Forelimb muscle (tissue), 1 donor: ENCODE measurements around the gene ATP6AP1. TPM values are rescaled to one million over a fixed set of nuclear protein-coding genes. Genes with fewer than 3 reads are reported as not detected.
A peak's percentile ranks its signal among the peaks of the same experiment; 100 is the strongest.
"Not testable (repeated sequence)": the region's sequence is repeated elsewhere in the genome, so short reads cannot be mapped to it uniquely, and the experiment has no call there.

Experiments
- DNase-seq: peaks from one replicate; pipeline ENCODE4 v3.0.0-alpha.2; 2013; ENCODE audit warnings: low read depth
- polyA plus RNA-seq: library from polyadenylated mRNA; unstranded; fragments of 120-200 nt; gene quantifications from one replicate; pipeline ENCODE4 v1.2.1, GENCODE V29; 2013; ENCODE audit not compliant: insufficient read length

ATP6AP1 gene
- 55.2 TPM for polyA plus RNA-seq

GRCh38 chrX:154428176-154429171 is at the start of gene ATP6AP1:
Gene ATP6AP1 (plus strand): TSS chrX:154428677. CDS start chrX:154428693, 16 bp downstream.
- peak; percentile 72 for DNase-seq

DNA sequence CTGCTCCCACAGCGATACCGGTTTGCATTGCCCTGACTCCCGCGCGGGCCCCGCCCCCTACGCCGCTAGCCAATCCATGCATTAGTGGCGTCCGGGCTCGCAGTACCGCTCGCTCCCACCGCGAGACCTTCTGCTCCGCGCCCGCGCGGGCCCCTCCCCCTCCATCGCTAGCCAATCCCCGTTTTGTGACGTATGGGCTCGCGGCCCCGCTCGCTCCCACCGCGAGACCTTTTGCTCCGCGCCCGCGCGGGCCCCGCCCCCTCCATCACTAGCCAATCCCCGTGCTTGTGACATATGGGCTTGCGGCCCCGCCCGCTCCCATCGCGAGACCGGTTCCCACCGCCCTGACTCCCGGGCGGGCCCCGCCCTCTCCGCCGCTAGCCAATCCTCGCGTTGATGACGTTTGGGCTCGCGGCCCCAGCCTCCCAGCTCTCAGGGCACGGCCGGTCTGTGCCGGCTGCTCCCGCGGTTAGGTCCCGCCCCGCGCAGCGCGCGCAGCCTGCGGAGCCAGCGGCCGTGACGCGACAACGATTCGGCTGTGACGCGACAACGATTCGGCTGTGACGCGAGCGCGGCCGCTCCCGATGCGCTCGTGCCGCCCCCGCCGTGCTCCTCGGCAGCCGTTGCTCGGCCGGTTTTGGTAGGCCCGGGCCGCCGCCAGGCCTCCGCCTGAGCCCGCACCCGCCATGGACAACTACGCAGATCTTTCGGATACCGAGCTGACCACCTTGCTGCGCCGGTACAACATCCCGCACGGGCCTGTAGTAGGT is 49.5 kb upstream of the ATP6AP1 start, which contains the start of gene EMD:
EMD (plus strand) TSS at position 497 of the 770 bp plus-strand sequence; CDS start at position 687, 190 bp downstream.
- DNase-seq: peak; percentile 86

- DNase-seq: no peak
Observed at GRCh38 chrX:154379569-154379951, 48.9 kb upstream of the ATP6AP1 start.

DNA sequence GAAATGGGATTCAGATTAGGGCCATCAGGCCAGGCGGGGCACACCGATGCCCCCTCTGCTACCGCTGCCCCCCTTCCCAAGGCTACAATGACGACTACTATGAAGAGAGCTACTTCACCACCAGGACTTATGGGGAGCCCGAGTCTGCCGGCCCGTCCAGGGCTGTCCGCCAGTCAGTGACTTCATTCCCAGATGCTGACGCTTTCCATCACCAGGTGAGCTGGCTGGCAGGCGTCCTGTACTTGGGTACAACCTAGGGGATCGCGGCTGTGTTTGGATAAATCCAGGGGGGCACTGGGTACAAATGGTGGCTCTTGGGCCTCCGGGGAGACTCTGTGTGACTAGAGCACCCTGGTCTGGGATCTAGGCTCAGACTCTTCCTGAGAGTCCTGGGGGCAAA is 48.3 kb upstream of the ATP6AP1 start:
- DNase-seq: no peak

GRCh38 chrX:154380787-154381186 is 47.7 kb upstream of the ATP6AP1 start:
- DNase-seq: no peak

GRCh38 chrX:154381271-154381670 is 47.2 kb upstream of the ATP6AP1 start:
- DNase-seq: no peak

GRCh38 chrX:154382483-154383069 is 45.9 kb upstream of the ATP6AP1 start:
- DNase-seq: no peak

DNA sequence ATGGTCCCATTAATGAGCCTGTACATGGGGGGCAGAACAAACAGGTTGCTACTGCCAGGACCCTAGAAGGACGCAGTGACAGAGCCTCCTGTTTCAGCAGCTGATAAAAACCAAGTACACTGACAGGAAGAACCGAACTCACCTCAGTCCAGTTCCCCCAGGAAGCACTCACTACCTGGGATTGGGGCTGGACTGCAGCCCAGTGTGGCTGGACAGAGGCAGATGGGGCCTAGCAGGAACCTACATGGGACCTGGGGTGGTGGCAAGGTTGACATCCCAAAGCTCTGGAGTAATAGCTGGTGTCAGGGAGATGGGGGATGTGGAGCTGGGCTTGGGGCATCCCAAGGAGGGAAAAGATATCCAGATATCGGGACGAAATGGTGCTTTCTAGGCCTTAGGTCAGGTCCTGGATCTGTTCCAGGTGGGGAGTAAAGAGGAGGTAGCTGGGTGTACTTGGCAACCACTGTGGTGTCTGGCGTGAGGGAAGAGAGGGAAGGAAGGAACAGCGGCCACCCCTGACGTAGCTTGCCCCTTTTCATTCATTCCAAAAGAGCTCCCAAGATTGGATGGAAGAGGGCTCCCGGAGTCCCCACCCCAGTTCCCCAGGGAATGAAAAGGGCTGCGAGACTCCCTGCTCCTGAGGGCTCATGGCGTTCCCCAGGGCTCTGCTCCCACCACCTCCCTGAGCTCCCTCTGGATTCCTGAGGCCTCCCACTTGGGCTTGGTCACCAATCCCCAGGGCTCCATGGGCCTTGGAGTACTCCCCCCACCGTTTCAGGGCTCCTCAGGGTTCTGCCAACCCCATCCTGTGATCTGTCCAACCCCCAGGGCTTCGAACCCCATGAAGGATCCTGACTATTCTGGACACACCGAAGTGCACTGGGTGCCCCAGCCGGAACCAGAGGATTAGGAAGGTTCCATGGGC is 44.9 kb upstream of the ATP6AP1 start:
- no peak for DNase-seq

GRCh38 chrX:154384284-154384892 is 44.1 kb upstream of the ATP6AP1 start:
- no peak for DNase-seq

DNA sequence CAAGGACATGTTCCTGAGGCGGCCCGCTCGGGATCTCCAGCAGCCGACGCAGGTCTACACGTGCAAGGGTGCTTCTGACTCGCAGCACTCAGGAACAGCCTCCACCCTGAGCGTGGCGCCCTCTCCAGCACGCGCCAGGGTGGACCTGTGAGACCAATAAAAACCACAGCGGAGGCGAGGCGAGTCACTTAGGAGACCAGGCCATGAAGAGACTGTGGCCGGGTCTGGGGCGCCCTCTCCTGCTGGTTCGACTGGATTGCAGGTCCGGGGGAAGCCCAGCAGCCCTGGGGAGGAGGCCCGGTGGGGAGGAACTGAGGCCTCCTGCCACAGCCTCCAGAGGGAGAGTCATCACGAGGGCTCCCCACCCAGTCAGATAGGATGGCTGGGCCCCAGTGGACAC is 40.4 kb upstream of the ATP6AP1 start:
- not testable (repeated sequence) for DNase-seq

DNA sequence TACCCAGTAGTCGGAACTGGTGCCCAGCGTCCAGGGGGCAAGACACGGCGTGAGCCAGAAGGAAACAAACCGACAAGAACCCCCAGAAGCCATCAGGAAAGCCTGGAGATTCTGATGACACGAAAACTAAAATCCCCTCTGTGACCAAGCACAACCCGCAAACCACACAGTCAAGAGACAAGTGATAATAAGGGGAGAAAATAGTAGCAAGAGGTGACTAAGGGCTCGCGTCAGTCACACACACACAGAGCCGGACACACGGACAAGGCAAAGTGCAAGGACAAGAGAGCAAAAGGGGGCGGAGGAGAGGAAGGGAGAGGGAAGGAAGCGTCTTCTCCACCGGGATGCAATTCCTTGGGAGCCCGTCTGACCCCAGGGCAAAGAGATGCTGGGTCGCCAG is 39.8 kb upstream of the ATP6AP1 start:
- not testable (repeated sequence) for DNase-seq

DNA sequence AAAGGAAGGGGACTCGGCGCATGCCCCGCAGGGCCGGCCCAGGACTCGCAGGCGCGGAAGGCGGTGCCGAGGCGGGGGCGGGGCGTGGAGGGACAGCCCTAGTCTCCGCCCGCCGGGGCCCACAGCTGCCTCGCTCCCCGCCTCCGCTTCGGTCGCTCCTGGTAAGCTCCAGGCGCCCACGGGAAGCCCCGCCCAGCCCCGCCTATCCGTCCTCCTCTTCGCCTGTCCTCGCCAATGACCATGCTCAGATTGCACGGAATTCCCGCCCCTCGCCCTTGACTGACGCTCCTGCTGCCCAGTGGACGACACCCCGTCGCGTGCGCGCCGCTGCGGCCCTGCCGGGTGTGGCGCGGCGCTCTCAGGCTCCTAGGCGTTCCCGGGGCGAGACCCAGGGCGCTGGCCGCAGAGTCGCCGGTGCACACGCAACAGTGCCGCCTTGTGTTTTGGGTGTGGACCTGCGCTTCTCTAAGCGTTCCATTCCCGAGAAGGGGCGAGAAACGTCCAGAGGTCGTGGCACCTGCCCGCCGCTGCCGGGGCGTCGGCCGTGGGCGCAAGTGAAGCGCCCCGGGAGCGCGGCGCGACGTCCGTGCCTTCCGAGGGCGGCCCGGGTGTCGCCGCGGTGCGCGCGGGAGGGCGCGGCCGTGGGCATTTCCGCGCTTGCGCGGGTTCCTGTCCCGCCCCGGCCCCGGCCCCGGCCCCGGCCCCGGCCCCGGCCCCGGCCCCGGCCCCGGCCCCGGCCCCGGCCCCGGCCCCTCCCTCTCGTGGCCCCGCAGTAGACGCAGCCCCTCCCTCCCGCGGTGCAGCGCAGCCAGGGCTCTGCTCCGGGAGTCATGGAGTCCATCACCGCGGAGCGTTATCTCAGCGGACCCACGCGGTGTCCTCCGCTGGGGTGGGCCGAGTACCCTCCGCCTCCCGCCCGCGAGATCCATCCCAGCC is 38.4 kb upstream of the ATP6AP1 start:
- DNase-seq: not testable (repeated sequence)

DNA sequence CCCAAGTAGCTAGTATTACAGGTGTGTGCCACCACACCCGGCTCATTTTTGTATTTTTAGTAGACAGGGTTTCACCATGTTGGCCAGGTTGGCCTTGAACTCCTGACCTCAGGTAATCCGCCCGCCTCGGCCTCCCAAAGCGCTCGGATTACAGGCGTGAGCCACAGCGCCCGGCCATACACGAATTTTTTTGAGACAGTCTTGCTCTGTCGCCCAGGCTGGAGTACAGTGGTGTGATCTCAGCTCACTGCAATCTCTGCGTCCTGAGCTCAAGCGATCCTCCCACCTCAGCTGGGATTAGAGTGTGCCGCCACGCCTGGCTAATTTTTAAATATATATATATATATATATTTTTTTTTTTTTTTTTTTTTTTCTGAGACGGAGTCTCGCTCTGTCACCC is 32.1 kb upstream of the ATP6AP1 start:
- DNase-seq: not testable (repeated sequence)

- no peak for DNase-seq
Observed at GRCh38 chrX:154396973-154397887, 31.2 kb upstream of the ATP6AP1 start.

- peak; percentile 94 for DNase-seq
Observed at GRCh38 chrX:154397888-154398667, 30.4 kb upstream of the ATP6AP1 start, which contains the start of gene RPL10. Gene RPL10 (plus strand): TSS chrX:154398377. CDS start chrX:154398520, 143 bp downstream.

GRCh38 chrX:154398668-154399526 is 29.6 kb upstream of the ATP6AP1 start:
- DNase-seq: no peak
